ENCODE measurements around the gene COL8A1. TPM values are rescaled to one million over a fixed set of nuclear protein-coding genes. Genes with fewer than 3 reads are reported as not detected.

Gene COL8A1
- total and polyA plus RNA-seq, 9 of the 15 experiments (the other 6 are each of a cell fraction or from before 2014, with no cell fraction given): 0.07 TPM; not detected in 8

GRCh38 chr3:99808163-99808794 is 169.9 kb downstream of the COL8A1 start:
- ATAC-seq (peak; percentile 64), DNase-seq (ENCODE audit: extremely low read depth in 1 of 4, low spot score in 3 of 4) (peak; percentile 41 to 58 (median 50)), FAIRE-seq (peak; percentile 83)
- H3K9me3 ChIP-seq (replicated peaks; ENCODE audit: control insufficient read depth, insufficient read depth, low read depth, low read length): peaks cover 4% of the 10 kb centered on the region; the same call in 1 of the 2 replicates
- in situ Hi-C loops (cut with MboI) (no loop called here), intact Hi-C loops (cut with micrococcal nuclease) (loop anchor here (5.0 kb wide), 1 partner anchor 161 kb away; no protein-coding TSS in a partner anchor)
- no peaks in the 10 kb centered on the region for H3K9me1 ChIP-seq (ENCODE audit: control insufficient read depth, insufficient read depth, low read length)
- no peaks in the 10 kb centered on the region for H3K36me3 ChIP-seq (ENCODE audit: control insufficient read depth, insufficient read depth, low read length)
- no peaks in the 10 kb centered on the region for H3K79me2 ChIP-seq (ENCODE audit: control insufficient read depth, insufficient read depth, low read length)
- no peak overlapping the region for H3K4me2 ChIP-seq (ENCODE audit: insufficient read depth, low read length)
- BruUV-seq (replicated peaks): no TSS peak
- no peak overlapping the region for H2AFZ ChIP-seq (ENCODE audit: low read depth, low read length)
- CTCF ChIA-PET (ENCODE audit: low intra/inter-chr PET ratio): interaction anchor here (1.7 kb wide), 1 partner anchor 163 kb away, joined by 3 read pairs; no protein-coding TSS in a partner anchor
- no peaks in the 10 kb centered on the region for H3K4me1 ChIP-seq (replicated peaks in 1 of 2; ENCODE audit: control insufficient read depth in 2 of 2, insufficient read depth in 2 of 2, low read length in 2 of 2)
- H4K20me1 ChIP-seq (replicated peaks; ENCODE audit: control insufficient read depth, insufficient read depth, low read length): 0 out of 2 replicates have a peak, but pooled peaks cover 7% of the 10 kb centered on the region
- 16% methylated on average over 4 of the region's 4 CpGs for WGBS (ENCODE audit: insufficient coverage, low coverage, missing lambda C conversion rate)
- POLR2A ChIA-PET: no interaction called here
- H3K4me3 ChIP-seq: no peak overlapping the region
- H3K27me3 ChIP-seq (ENCODE audit: control insufficient read depth in 2 of 2, insufficient read depth in 2 of 2, low read length in 2 of 2): no peaks in the 10 kb centered on the region
- no peak overlapping the region for H3K9ac ChIP-seq (ENCODE audit: insufficient read depth in 1 of 2, low read depth in 2 of 2, low read length in 2 of 2)
- H3K27ac ChIP-seq (ENCODE audit: extremely low read depth, low read depth, low read length): no peak overlapping the region
- TF ChIP-seq ARID1B (IDR thresholded peaks at IDR 0.05): no peak
- TF ChIP-seq MTA2 (IDR thresholded peaks at IDR 0.05; ENCODE audit: low read depth): no peak
- no peak for TF ChIP-seq CBX8 (IDR thresholded peaks at IDR 0.05; ENCODE audit: borderline replicate concordance, extremely low read depth, low read depth, low read length, poor library complexity, severe bottlenecking)
- TF ChIP-seq PML (IDR thresholded peaks at IDR 0.05; ENCODE audit: low read length): no peak
- no peak for TF ChIP-seq ZNF57 (CRISPR knock-in tag; IDR thresholded peaks at IDR 0.05)
- no peak for TF ChIP-seq ZNF764 (CRISPR knock-in tag; IDR thresholded peaks at IDR 0.05; ENCODE audit: low read depth)
- TF ChIP-seq RBM25 (IDR thresholded peaks at IDR 0.05; ENCODE audit: low read depth, low read length, severe bottlenecking): no peak
- TF ChIP-seq RAD21 (CRISPR knock-in tag; conservative IDR thresholded peaks at IDR 0.05 in 1 of 2, IDR thresholded peaks at IDR 0.05 in 1 of 2): peak; percentile 46 to 63
- 0 out of 2 replicates have a peak, but pooled peaks have one; percentile 26 for TF ChIP-seq SMC3 (conservative IDR thresholded peaks at IDR 0.05; ENCODE audit: insufficient read depth, low read depth, low read length)
- TF ChIP-seq SMARCA4 (IDR thresholded peaks at IDR 0.05): no peak
- peak; percentile 54 to 70 (median 68) for TF ChIP-seq CTCF (IDR thresholded peaks at IDR 0.05 in 2 of 3, conservative IDR thresholded peaks at IDR 0.05 in 1 of 3; ENCODE audit: insufficient read depth in 2 of 3, low read depth in 1 of 3, low read length in 3 of 3)
- TF ChIP-seq ZFP30 (CRISPR knock-in tag; IDR thresholded peaks at IDR 0.05; ENCODE audit: borderline replicate concordance): no peak
